HepG2 (cell line): ENCODE data around the gene LBX2. TPM values are rescaled to one million over a fixed set of nuclear protein-coding genes. Genes with fewer than 3 reads are reported as not detected.
A peak's percentile ranks its signal among the peaks of the same experiment; 100 is the strongest.

ENCODE experiments used
- EEA1 ChIP-seq: sonication (generic); formaldehyde crosslinking; IDR thresholded peaks from 2 replicates; pipeline ENCODE4 v1.5.1; 2020; ENCODE audit warnings: mild to moderate bottlenecking, missing genetic modification reagents, borderline replicate concordance
- FOXK2 ChIP-seq: fragments of 450-650 bp; IDR thresholded peaks from 2 replicates; pipeline ENCODE4 v1.6.1; 2016
- GABPB1 ChIP-seq: IDR thresholded peaks from 2 replicates; pipeline ENCODE4 v1.6.1; 2016; ENCODE audit warnings: mild to moderate bottlenecking, missing genetic modification reagents, moderate library complexity, missing compliant biosample characterization
- MTF2 ChIP-seq: sonication (generic); formaldehyde crosslinking; IDR thresholded peaks from 2 replicates; pipeline ENCODE4 v1.5.0; 2020; ENCODE audit warnings: missing genetic modification reagents, borderline replicate concordance
- MZF1 ChIP-seq: sonication (generic); formaldehyde crosslinking; IDR thresholded peaks from 2 replicates; pipeline ENCODE4 v1.8.1; 2023; ENCODE audit warnings: mild to moderate bottlenecking, missing genetic modification reagents, borderline replicate concordance
- NR1H2 ChIP-seq: sonication (generic); formaldehyde crosslinking; IDR thresholded peaks from 2 replicates; pipeline ENCODE4 v1.8.1; 2022; ENCODE audit warnings: low read depth, missing genetic modification reagents, borderline replicate concordance
- RERE ChIP-seq: IDR thresholded peaks from 2 replicates; pipeline ENCODE4 v1.6.1; 2016; ENCODE audit warnings: low read depth, missing genetic modification reagents, missing compliant biosample characterization
- SNAPC4 ChIP-seq: sonication (generic); formaldehyde crosslinking; IDR thresholded peaks from 2 replicates; pipeline ENCODE4 v1.4.0; 2020; ENCODE audit warnings: mild to moderate bottlenecking, missing genetic modification reagents
- TGIF2 ChIP-seq: IDR thresholded peaks from 2 replicates; pipeline ENCODE4 v1.6.1; 2016; ENCODE audit warnings: control low read depth, missing compliant biosample characterization
- ZNF33A ChIP-seq: sonication (generic); formaldehyde crosslinking; IDR thresholded peaks from 2 replicates; pipeline ENCODE4 v1.5.1; 2020; ENCODE audit warnings: missing genetic modification reagents, mild to moderate bottlenecking, moderate library complexity, borderline replicate concordance
- ZNF704 ChIP-seq: sonication (generic); formaldehyde crosslinking; IDR thresholded peaks from 2 replicates; pipeline ENCODE4 v1.8.1; 2023; ENCODE audit warnings: mild to moderate bottlenecking, inconsistent platforms, moderate library complexity, missing genetic modification reagents, borderline replicate concordance
- ZNF782 ChIP-seq: sonication (generic); formaldehyde crosslinking; IDR thresholded peaks from 2 replicates; pipeline ENCODE4 v1.4.0; 2020; ENCODE audit warnings: missing genetic modification reagents, mild to moderate bottlenecking, borderline replicate concordance
- ZNF788 ChIP-seq: sonication (generic); formaldehyde crosslinking; IDR thresholded peaks from 2 replicates; pipeline ENCODE4 v1.5.0; 2020; ENCODE audit warnings: mild to moderate bottlenecking, missing genetic modification reagents, borderline replicate concordance
- ZNF816 ChIP-seq: sonication (generic); formaldehyde crosslinking; IDR thresholded peaks from 2 replicates; pipeline ENCODE4 v1.8.0; 2022; ENCODE audit warnings: missing genetic modification reagents, mild to moderate bottlenecking, borderline replicate concordance
- polyA plus RNA-seq, 8 experiments: library from polyadenylated mRNA; depleted of rRNA in 3 of 8; stranded (reverse) in 7 of 8; unstranded in 1 of 8; fragments of >200 nt; fragmentation: Illumina TruSeq in 4 of 8; extraction: Trizol in 4 of 8; gene quantifications; 2 replicates each; pipeline versions ENCODE4 v1.2.1 to v1.2.3, GENCODE V29; 2011 to 2016; ENCODE audit warnings: low read depth in 4 of 8, missing spikeins in 1 of 8, mixed read lengths in 1 of 8; ENCODE audit not compliant: insufficient read depth in 1 of 8
- total RNA-seq, 5 experiments: library from RNA; depleted of rRNA; stranded (reverse); fragments of >200 nt; fragmentation: Illumina TruSeq; extraction: Trizol; gene quantifications; 2 replicates each; pipeline ENCODE4 v1.2.3, GENCODE V29; 2016; ENCODE audit warnings: low read depth in 1 of 5

The LBX2 gene
- total and polyA plus RNA-seq, 2 of the 13 experiments (the other 11 are each of a cell fraction or from before 2014, with no cell fraction given) = 6.4 to 8.1 TPM

GRCh38 chr2:74507926-74508520 lies 8.6 kb upstream of the LBX2 start (continued):
- TF ChIP-seq RERE (CRISPR knock-in tag) (no peak), FOXK2 (no peak), ZNF704 (CRISPR knock-in tag) (no peak), ZNF816 (0 out of 2 replicates have a peak, but pooled peaks have one; percentile 27), GABPB1 (CRISPR knock-in tag) (no peak), ZNF782 (no peak), SNAPC4 (CRISPR knock-in tag) (no peak), TGIF2 (no peak), EEA1 (CRISPR knock-in tag) (no peak), MTF2 (CRISPR knock-in tag) (no peak), ZNF788 (CRISPR knock-in tag) (no peak), ZNF33A (CRISPR knock-in tag) (no peak), NR1H2 (CRISPR knock-in tag) (no peak), MZF1 (no peak)
